NOMO-1 treated with DMSO at 0.1 percent for 48 hours (cell line): Measurements from ENCODE around the gene BCR.
A peak's percentile ranks its signal among the peaks of the same experiment; 100 is the strongest.

Experiments
- DNase-seq: peaks from one replicate; lab custom pipeline; 2025; ENCODE audit not compliant: unreplicated experiment; lab: John Stamatoyannopoulos, UW

Gene BCR

GRCh38 chr22:23175817-23176644 is 4.3 kb upstream of the BCR start:
- DNase-seq: no peak

- no peak for DNase-seq
These were observed 3.7 kb upstream of the BCR start for GRCh38 chr22:23176645-23177027.

- DNase-seq: peak; percentile 76
These were observed 3.1 kb upstream of the BCR start for GRCh38 chr22:23177197-23177596.

GRCh38 chr22:23178512-23179254 is 1.6 kb upstream of the BCR start:
- DNase-seq: peak; percentile 35

GRCh38 chr22:23179381-23180299 is 669 bp upstream of the BCR start:
- DNase-seq: peak; percentile 24

GRCh38 chr22:23180893-23181720 is 798 bp downstream of the BCR start:
- DNase-seq: no peak

- DNase-seq: no peak
These were observed 1.5 kb downstream of the BCR start for GRCh38 chr22:23181721-23182308.

GRCh38 chr22:23182309-23183060 is 2.2 kb downstream of the BCR start:
- no peak for DNase-seq

- no peak for DNase-seq
These were observed 2.9 kb downstream of the BCR start for GRCh38 chr22:23183061-23183698.

- DNase-seq: no peak
These were observed 3.9 kb downstream of the BCR start for GRCh38 chr22:23184100-23184763.

- DNase-seq: no peak
These were observed 4.4 kb downstream of the BCR start for GRCh38 chr22:23184764-23185113.

- DNase-seq: no peak
These were observed 6.9 kb downstream of the BCR start for GRCh38 chr22:23187211-23187610.

- no peak for DNase-seq
These were observed 7.8 kb downstream of the BCR start for GRCh38 chr22:23187871-23188700.

GRCh38 chr22:23190526-23190925 is 10.2 kb downstream of the BCR start:
- no peak for DNase-seq

- no peak for DNase-seq
These were observed 11.8 kb downstream of the BCR start for GRCh38 chr22:23192133-23192532.

GRCh38 chr22:23192558-23192957 is 12.2 kb downstream of the BCR start:
- no peak for DNase-seq

GRCh38 chr22:23193196-23193827 is 13.0 kb downstream of the BCR start:
- no peak for DNase-seq
